Mucosa of stomach (tissue), 1 donor: Measurements from ENCODE around the gene MEAF6.
"Not testable (repeated sequence)": the region's sequence is repeated elsewhere in the genome, so short reads cannot be mapped to it uniquely, and the experiment has no call there.

ENCODE experiments used
- H3K27me3 ChIP-seq: one replicate; pipeline ENCODE4 v1.7.0; 2013; ENCODE audit warnings: mild to moderate bottlenecking, low read length; ENCODE audit not compliant: control insufficient read depth, insufficient read depth
- H3K36me3 ChIP-seq: one replicate; pipeline ENCODE4 v1.7.0; 2013; ENCODE audit warnings: low read length; ENCODE audit not compliant: control insufficient read depth, insufficient read depth
- H3K4me1 ChIP-seq: one replicate; pipeline ENCODE4 v1.7.0; 2013; ENCODE audit warnings: mild to moderate bottlenecking, low read length; ENCODE audit not compliant: control insufficient read depth, insufficient read depth
- H3K4me3 ChIP-seq: one replicate; pipeline ENCODE4 v1.7.0; 2013; ENCODE audit warnings: low read length
- H3K9ac ChIP-seq: one replicate; pipeline ENCODE4 v1.7.0; 2013; ENCODE audit warnings: mild to moderate bottlenecking, low read length, moderate library complexity
- H3K9me3 ChIP-seq: one replicate; pipeline ENCODE4 v1.7.0; 2013; ENCODE audit warnings: mild to moderate bottlenecking, low read length, moderate library complexity; ENCODE audit not compliant: control insufficient read depth
- donor health status: Pancreatic carcinoma.

MEAF6 gene

DNA sequence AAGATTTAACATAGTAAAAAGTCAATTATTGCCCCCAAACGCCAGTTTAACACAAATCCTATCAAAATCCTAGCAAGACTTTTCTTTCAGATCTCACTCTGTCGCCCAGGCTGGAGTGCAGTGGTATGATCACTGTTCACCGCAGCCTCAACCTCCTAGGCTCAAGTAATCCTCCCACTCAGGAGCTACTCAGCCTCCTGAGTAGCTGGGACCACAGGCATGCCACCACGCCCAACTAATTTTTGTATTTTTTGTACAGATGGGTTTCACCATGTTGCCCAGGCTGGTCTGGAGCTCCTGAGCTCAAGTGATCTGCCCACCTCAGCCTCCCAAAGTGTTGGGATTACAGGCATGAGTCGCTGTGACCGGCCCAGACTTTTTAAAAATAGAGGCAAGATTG lies 34.8 kb upstream of the MEAF6 start:
- no peak overlapping the region for H3K4me3 ChIP-seq
- no peaks in the 10 kb centered on the region for H3K9me3 ChIP-seq
- H3K36me3 ChIP-seq: peaks cover 5% of the 10 kb centered on the region
- H3K4me1 ChIP-seq: peaks cover 10% of the 10 kb centered on the region
- H3K27me3 ChIP-seq: no peaks in the 10 kb centered on the region
- H3K9ac ChIP-seq: no peak overlapping the region

DNA sequence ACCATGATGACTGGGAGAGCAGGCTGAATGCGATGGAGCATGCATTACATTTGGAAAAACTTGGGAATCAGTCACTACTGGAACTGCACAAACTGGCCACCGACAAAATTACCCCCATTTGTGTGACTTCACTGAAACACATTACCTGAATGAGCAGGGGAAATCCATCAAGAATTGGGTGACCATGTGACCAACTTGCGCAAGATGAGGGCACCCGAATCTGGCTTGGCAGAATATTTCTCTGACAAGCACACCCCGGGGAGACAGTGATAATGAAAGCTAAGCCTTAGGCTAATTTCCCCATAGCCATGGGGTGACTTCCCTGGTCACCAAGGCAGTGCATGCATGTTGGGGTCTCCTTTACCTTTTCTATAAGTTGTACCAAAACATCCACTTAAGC lies 30.5 kb upstream of the MEAF6 start:
- Histone ChIP-seq H3K9me3 (no peaks in the 10 kb centered on the region), H3K4me1 (no peaks in the 10 kb centered on the region), H3K36me3 (peaks cover 5% of the 10 kb centered on the region), H3K27me3 (no peaks in the 10 kb centered on the region), H3K9ac (no peak overlapping the region), H3K4me3 (no peak overlapping the region)

DNA sequence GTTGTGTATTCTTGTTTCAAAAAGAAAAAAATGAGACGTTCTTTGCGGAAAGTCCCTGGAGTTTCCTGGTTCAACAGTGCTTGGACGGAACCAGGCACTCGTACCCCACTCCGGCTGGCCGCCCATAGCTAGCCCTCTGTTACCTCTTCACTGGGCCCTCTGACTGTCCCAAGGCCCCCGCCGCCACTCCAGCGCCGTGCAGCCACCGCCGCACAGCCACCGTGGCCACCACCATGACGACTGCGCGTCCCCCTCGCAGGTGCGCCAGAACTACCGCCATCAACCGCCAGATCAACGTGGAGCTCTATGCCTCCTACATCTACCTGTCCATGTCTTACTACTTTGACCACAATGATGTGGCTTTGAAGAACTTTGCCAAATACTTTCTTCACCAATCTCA lies 30.0 kb upstream of the MEAF6 start:
- H3K4me3 ChIP-seq: no peak overlapping the region
- no peaks in the 10 kb centered on the region for H3K4me1 ChIP-seq
- no peaks in the 10 kb centered on the region for H3K9me3 ChIP-seq
- no peak overlapping the region for H3K9ac ChIP-seq
- H3K27me3 ChIP-seq: no peaks in the 10 kb centered on the region
- H3K36me3 ChIP-seq: peaks cover 5% of the 10 kb centered on the region

DNA sequence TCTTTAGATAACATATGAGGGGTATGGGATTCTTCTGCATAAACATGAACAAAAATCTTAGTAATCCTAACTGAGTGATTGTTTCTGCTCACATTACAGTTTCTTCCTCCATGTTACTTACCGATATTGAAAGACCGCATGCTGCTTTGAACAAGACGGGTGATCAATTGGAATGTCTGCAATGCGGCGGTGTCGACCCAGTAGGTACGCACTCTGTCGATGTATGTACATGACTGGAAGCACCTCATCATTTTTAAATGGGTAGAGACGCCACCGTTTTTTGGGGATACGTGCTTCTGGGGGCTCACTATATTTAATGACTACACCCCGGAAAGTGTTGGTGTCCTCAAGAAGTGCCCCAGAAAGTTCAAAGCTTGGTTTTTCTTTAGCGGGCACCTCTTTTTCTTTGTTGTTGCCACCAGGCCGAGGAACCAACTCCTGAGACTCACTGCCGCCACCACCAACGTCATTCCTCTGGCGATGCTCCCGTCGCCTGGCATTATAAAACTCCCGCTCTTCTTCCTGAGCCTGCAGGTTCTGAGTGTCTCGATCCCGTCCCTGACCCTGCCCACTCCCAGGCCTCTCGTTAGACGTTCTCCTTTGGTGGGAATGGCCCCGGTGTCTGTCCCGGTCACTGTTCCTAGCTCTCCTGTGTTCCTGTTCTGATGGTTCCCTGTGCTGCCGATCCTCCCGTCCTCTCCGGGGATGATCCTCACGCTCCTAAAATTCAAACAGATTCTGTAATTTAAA lies 25.6 kb upstream of the MEAF6 start:
- Histone ChIP-seq H3K4me3 (no peak overlapping the region), H3K27me3 (no peaks in the 10 kb centered on the region), H3K9me3 (no peaks in the 10 kb centered on the region), H3K9ac (no peak overlapping the region), H3K4me1 (no peaks in the 10 kb centered on the region), H3K36me3 (peaks cover 5% of the 10 kb centered on the region)

DNA sequence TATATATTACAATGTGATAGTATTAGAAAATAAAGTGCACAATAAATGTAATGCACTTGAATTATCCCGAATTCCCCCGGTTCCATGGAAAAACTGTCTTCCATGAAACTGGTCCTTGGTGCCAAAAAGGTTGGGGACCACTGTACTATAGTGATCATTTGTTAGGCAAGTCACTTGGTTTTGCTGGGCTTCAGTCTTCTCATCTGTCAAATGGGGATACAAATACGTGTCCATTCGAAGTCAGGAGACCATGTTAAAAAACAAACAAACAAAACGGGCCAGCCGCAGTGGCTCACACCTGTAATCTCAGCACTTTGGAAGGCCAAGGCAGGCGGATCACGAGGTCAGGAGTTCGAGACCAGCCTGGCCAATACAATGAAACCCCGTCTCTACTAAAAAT lies 24.6 kb upstream of the MEAF6 start:
- H3K9ac ChIP-seq, H3K4me3 ChIP-seq, H3K9me3 ChIP-seq, H3K27me3 ChIP-seq, H3K4me1 ChIP-seq, H3K36me3 ChIP-seq: not testable (repeated sequence)

DNA sequence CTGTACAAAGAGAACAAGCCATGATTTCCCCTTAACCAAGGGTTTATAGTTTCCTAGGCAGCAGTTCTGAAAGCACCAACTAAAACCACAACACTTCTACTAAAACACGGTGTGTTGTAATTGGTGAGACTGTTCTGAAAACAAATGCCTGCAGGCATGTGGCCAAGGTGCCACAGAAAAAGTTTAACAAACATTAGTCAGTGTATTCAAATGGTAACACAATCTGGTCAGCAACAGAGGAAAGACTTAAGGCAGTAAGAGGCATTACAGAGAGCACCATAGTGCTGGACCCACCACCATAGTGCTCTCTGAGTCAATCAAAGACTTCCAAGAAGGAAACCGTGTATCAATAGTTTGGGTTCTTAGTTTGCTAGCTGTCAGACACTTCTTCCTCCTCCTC lies 22.8 kb upstream of the MEAF6 start:
- Histone ChIP-seq H3K4me1 (peaks cover 14% of the 10 kb centered on the region), H3K36me3 (no peaks in the 10 kb centered on the region), H3K4me3 (no peak overlapping the region), H3K9me3 (no peaks in the 10 kb centered on the region), H3K9ac (no peak overlapping the region), H3K27me3 (no peaks in the 10 kb centered on the region)

DNA sequence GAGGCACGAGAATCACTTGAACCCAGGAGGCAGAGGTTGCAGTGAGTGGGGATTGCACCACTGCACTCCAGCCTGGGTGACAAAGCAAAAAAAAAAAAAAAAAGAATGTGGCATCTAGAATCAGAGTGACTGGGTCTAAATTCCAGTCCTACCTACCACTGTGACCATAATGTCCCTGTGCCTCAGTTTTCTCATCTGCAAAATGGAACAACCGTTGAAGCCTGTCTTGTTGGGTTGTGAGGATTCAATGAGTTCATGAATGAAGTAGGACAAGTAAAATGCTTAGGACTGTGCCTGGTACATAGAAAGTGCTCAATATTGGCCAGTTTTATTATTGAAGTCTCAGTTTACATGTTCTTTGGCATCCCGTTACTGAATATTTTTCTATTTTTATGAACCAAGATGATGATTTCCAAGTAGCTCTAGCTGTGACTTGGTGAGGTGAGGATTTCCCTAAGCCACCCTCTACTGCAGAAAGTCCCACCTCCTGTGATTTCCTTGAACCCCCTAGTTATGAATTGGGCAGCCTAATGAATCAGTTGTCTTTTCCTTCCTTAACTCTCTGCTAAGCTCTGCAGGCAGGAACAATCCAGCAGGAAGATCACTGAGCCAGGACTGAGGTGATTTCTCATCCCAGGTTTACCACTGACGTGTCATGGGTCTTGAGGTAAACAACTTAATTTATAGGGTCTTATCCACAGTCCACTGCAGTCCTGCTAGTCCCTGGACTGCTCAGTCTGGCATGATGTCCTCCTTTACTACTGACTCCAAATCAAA lies 18.9 kb upstream of the MEAF6 start:
- Histone ChIP-seq H3K9ac (no peak overlapping the region), H3K4me1 (peaks cover 14% of the 10 kb centered on the region), H3K36me3 (no peaks in the 10 kb centered on the region), H3K27me3 (no peaks in the 10 kb centered on the region), H3K4me3 (no peak overlapping the region), H3K9me3 (no peaks in the 10 kb centered on the region)

DNA sequence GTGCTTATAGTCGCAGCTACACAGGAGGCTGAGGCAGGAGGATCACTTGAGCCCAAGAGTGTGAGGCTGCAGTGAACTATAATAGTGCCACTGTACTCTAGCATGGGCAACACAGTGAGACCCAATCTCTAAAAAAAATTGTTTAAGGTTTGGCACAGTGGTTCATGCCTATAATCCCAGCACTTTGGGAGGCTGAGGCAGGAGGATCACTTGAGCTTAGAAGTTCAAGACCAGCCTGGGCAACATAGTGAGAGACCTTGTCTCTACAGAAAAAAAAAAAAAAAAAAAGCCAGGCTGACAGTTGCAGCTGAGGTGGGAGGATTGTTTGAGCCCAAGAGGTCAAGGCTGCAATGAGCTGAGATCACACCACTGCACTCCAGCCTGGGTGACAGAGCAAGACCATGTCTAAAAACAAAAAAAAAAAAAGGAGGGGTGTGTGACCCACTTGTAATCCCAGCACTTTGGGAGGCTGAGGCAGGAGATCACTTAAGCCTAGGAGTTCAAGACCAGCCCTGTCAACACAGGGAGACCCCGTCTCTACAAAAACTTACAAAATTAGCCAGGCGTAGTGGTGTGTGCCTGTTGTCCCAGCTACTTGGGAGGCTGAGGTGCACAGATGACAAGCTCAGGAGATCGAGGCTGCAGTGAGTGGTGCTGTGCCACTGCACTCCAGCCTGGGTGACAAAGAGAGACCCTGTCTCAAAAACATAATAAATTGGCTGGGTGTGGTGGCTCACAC lies 18.0 kb upstream of the MEAF6 start:
- H3K9ac ChIP-seq, H3K36me3 ChIP-seq, H3K4me3 ChIP-seq, H3K27me3 ChIP-seq, H3K9me3 ChIP-seq: not testable (repeated sequence)
- peaks cover 14% of the 10 kb centered on the region for H3K4me1 ChIP-seq

DNA sequence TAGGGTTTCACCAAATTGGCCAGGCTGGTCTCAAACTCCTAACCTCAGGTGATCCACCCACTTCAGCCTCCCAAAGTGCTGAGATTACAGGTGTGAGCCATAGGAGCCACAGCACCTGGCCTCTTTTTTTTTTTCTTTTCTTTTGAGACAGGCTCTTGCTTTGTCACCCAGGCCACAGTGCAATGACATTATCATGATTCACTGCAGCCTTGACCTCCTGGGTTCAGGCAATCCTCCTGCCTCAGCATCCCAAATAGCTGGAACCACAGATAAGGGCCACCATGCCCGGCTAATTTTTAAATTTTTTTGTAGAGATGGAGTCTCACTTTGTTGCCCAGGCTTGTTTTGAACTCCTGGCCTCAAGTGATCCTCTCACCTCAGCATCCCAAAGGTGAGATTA lies 15.3 kb upstream of the MEAF6 start:
- H3K27me3 ChIP-seq, H3K9ac ChIP-seq, H3K9me3 ChIP-seq, H3K4me3 ChIP-seq, H3K36me3 ChIP-seq: not testable (repeated sequence)
- peaks cover 14% of the 10 kb centered on the region for H3K4me1 ChIP-seq

DNA sequence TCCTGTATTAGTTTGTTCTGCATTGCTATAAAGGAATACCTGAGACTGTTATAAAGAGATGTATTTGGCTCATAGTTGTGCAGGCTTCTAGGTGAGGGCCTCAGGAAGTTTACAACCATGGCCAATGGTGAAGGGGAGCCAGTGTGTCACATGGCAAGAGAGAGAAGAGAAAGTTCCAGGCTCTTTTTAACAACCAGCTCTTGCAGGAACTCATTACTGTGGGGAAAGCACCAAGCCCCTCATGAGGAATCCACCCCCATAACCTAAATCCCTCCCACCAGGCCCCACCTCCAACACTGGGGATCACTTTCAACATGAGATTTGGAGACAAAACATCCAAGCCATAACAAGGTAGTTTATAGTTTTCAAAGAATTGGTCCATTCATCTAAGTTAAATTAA lies 5.0 kb upstream of the MEAF6 start:
- H3K9ac ChIP-seq: no peak overlapping the region
- H3K9me3 ChIP-seq: no peaks in the 10 kb centered on the region
- no peaks in the 10 kb centered on the region for H3K36me3 ChIP-seq
- no peak overlapping the region for H3K4me3 ChIP-seq
- H3K27me3 ChIP-seq: no peaks in the 10 kb centered on the region
- H3K4me1 ChIP-seq: no peaks in the 10 kb centered on the region

DNA sequence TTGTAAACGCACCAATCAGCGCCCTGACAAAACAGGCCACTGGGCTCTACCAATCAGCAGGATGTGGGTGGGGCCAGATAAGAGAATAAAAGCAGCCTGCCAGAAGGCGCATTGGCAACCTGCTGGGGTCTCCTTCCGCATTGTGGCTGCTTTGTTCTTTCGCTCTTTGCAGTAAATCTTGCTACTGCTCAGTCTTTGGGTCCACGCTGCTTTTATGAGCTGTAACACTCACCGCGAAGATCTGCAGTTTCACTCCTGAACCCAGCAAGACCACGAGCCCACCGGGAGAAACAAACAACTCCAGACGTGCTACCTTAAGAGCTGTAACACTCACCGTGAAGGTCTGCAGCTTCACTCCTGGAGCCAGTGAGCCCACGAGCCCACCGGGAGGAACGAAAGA lies 4.4 kb upstream of the MEAF6 start:
- not testable (repeated sequence) for H3K36me3 ChIP-seq, H3K9me3 ChIP-seq, H3K27me3 ChIP-seq, H3K4me1 ChIP-seq, H3K4me3 ChIP-seq, H3K9ac ChIP-seq

DNA sequence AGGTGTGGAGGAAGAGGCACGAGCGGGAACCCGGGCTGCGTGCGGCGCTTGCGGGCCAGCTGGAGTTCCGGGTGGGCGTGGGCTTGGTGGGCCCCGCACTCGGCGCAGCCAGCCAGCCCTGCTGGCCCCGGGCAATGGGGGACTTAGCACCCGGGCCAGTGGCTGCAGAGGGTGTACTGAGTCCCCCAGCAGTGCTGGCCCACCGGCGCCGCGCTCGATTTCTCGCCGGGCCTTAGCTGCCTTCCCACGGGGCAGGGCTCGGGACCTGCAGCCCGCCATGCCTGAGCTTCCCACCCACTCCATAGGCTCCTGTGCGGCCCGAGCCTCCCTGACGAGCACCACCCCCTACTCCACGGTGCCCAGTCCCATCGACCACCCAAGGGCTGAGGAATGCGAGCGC lies 3.7 kb upstream of the MEAF6 start:
- H3K36me3 ChIP-seq, H3K9ac ChIP-seq, H3K4me1 ChIP-seq, H3K27me3 ChIP-seq, H3K9me3 ChIP-seq, H3K4me3 ChIP-seq: not testable (repeated sequence)
